Stimulated activated CD4-positive, alpha-beta T cell treated with anti-CD3 and anti-CD28 coated beads, Interleukin-12 subunit alpha, Interleukin-12 subunit beta, amount 100 ng/mL, for 4 hours (primary cell): Measurements from ENCODE around the gene PPP2R1B.

Experiments
- DNase-seq: peaks from one replicate; pipeline ENCODE4 v3.0.0-alpha.2; 2020

PPP2R1B gene

GRCh38 chr11:111684251-111684650 is 81.9 kb downstream of the PPP2R1B start:
- DNase-seq = no peak

GRCh38 chr11:111683806-111684205 is 82.4 kb downstream of the PPP2R1B start:
- no peak for DNase-seq

- DNase-seq = no peak
Observed at GRCh38 chr11:111680486-111681175, 85.6 kb downstream of the PPP2R1B start.
